PFSK-1 (cell line): ENCODE results near the gene LMOD1.

ENCODE experiments used
- FOXP2 ChIP-seq: optimal IDR thresholded peaks from 2 replicates; pipeline ENCODE3; 2011; ENCODE audit warnings: borderline replicate concordance, control low read depth, inconsistent platforms; ENCODE audit not compliant: insufficient read depth; ENCODE audit errors: extremely low read length, extremely low read depth
- POLR2AphosphoS5 ChIP-seq: IDR thresholded peaks from 2 replicates; pipeline ENCODE4 v1.6.1; 2012; ENCODE audit warnings: low read depth, mild to moderate bottlenecking, control low read depth, low read length, moderate library complexity
- REST ChIP-seq, 2 experiments: IDR thresholded peaks; 2 replicates each; pipeline versions ENCODE4 v1.6.1 to v1.8.0; 2011 to 2012; ENCODE audit warnings: low read depth in 2 of 2, low read length in 2 of 2, control low read depth in 1 of 2, inconsistent platforms in 1 of 2, mild to moderate bottlenecking in 1 of 2, moderate library complexity in 1 of 2; ENCODE audit not compliant: insufficient read depth in 1 of 2
- SIN3A ChIP-seq: IDR thresholded peaks from 2 replicates; pipeline ENCODE4 v1.6.1; 2012; ENCODE audit warnings: mild to moderate bottlenecking, low read length, moderate library complexity, borderline replicate concordance; ENCODE audit not compliant: insufficient read depth

- TF ChIP-seq POLR2AphosphoS5: no peak
- TF ChIP-seq FOXP2: no peak
- no peak for TF ChIP-seq REST (IDR thresholded peaks at IDR 0.05; ENCODE audit: insufficient read depth in 1 of 2, low read depth in 2 of 2, low read length in 2 of 2)
- TF ChIP-seq SIN3A: no peak
These were observed 20.2 kb downstream of the LMOD1 start for GRCh38 chr1:201925981-201926645.
